ENCODE data around the gene NT5DC2.

DNA sequence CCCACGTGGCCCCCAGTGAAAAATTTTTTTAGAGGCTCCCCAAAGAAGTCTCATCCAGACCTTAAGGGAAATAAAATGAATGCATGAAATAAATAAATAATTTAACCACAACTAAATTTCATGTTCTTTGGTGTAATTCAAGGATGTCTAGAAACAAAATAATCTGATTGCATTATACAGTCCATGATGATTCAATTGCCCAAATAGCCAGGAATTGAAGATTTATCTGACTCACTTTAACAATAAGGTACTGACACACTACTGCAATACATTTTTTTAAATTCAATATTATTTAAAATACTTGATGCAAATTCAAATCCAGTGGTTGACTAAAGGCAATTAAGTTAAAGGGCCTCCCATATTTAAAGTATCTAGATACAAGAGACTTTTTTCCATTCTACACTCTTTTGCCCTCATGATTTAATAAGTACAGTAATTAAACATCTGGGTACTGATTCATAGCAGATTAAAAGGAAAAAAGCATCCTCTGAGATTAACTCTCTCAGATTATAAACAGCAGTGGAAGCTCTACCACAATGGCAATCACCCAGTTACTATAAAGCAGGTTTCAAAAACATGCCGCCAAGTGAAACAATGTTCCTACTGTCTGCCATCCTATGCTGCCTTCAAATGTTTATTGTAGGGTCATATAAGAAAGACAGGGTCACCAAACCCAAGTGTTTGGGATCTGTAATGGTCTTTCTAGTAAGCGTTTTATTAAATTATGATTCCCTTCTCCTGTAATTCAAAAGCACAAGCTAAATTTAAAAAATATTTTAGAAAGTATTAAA is 12.6 kb upstream of the NT5DC2 start:
- TF ChIP-seq, protein P1, sequence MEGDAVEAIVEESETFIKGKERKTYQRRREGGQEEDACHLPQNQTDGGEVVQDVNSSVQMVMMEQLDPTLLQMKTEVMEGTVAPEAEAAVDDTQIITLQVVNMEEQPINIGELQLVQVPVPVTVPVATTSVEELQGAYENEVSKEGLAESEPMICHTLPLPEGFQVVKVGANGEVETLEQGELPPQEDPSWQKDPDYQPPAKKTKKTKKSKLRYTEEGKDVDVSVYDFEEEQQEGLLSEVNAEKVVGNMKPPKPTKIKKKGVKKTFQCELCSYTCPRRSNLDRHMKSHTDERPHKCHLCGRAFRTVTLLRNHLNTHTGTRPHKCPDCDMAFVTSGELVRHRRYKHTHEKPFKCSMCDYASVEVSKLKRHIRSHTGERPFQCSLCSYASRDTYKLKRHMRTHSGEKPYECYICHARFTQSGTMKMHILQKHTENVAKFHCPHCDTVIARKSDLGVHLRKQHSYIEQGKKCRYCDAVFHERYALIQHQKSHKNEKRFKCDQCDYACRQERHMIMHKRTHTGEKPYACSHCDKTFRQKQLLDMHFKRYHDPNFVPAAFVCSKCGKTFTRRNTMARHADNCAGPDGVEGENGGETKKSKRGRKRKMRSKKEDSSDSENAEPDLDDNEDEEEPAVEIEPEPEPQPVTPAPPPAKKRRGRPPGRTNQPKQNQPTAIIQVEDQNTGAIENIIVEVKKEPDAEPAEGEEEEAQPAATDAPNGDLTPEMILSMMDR (conservative IDR thresholded peaks at IDR 0.05 in 1 of 2, IDR thresholded peaks at IDR 0.05 in 1 of 2; ENCODE audit: extremely low read depth in 1 of 2, insufficient read depth in 1 of 2, low read depth in 1 of 2, low read length in 2 of 2), result no peak
- TF ChIP-seq EZH2 (IDR thresholded peaks at IDR 0.05; ENCODE audit: borderline replicate concordance, low read length), result no peak
